Right lobe of liver (tissue), 4 donors: ENCODE data around the gene ERCC3.

Experiments used
- POLR2A ChIP-seq: fragments of 450-650 bp; IDR thresholded peaks from one replicate; pipeline ENCODE4 v1.6.1; 2017; ENCODE audit warnings: antibody characterized with exemption, mild to moderate bottlenecking
- TF ChIP-seq, protein P1 (sequence below), 4 donors: fragments of 200-600 bp in 3 of 4; fragments of 450-650 bp in 1 of 4; IDR thresholded peaks; one replicate each; pipeline versions ENCODE4 v1.5.1 to v1.8.0; 2016 to 2022; ENCODE audit warnings: antibody characterized with exemption in 4 of 4, mild to moderate bottlenecking in 2 of 4
- donor health status: DM: no; HTN: no; CAD: no.
- donor health status: DM: no; HTN: no; CAD: no.
- donor health status: DM: no; HTN: yes; CAD: no.

DNA sequence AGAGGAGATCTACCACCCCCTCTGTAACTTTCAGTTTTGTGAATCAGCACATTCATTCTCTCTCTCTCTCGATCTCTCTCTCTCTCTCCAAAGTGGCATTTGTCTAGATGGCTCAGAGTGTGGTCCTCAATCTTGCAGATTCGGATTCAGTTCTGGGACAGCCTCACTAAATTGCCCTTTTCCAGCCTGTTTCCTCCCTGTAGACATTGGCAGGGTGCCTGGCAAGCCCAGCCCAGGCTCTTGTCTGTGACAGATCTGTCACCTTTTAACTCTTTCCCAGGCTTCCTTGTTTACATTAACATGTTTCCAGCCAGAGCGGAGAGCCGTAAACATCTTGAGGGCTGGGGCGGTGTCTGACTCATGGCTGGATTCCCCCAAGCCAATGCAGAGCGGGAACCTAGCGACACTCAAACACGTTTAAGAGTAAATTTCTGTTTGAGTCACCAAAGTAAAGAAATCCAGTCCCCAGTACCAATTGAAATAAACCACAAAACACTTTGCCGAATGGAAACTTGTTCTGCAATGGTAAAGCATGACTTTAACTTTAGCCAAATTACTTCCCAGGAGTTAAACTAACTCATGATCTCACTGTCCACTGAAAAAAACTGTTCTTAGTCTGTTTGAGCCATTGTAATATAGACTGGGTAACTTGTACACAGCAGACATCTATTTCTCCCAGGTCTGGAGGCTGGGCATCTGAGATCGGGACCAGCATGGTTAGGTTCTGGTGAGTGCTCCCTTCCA is 67.3 kb downstream of the ERCC3 start:
- no peak for TF ChIP-seq POLR2A
- TF ChIP-seq, protein P1, sequence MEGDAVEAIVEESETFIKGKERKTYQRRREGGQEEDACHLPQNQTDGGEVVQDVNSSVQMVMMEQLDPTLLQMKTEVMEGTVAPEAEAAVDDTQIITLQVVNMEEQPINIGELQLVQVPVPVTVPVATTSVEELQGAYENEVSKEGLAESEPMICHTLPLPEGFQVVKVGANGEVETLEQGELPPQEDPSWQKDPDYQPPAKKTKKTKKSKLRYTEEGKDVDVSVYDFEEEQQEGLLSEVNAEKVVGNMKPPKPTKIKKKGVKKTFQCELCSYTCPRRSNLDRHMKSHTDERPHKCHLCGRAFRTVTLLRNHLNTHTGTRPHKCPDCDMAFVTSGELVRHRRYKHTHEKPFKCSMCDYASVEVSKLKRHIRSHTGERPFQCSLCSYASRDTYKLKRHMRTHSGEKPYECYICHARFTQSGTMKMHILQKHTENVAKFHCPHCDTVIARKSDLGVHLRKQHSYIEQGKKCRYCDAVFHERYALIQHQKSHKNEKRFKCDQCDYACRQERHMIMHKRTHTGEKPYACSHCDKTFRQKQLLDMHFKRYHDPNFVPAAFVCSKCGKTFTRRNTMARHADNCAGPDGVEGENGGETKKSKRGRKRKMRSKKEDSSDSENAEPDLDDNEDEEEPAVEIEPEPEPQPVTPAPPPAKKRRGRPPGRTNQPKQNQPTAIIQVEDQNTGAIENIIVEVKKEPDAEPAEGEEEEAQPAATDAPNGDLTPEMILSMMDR (IDR thresholded peaks at IDR 0.05): no peak
